Testis (tissue), 2 donors: Measurements from ENCODE around the gene SSBP2.

Experiments
- POLR2A ChIP-seq: fragments of 450-650 bp; IDR thresholded peaks from one replicate; pipeline ENCODE4 v1.6.1; 2017; ENCODE audit warnings: antibody characterized with exemption, mild to moderate bottlenecking, moderate library complexity
- TF ChIP-seq, protein P1 (sequence below), 3 experiments: fragments of 450-650 bp in 2 of 3; fragments of 200-600 bp in 1 of 3; sonication (generic) in 1 of 3; IDR thresholded peaks; one replicate each; pipeline ENCODE4 v1.5.1; 2016 to 2019; ENCODE audit warnings: antibody characterized with exemption in 3 of 3, mild to moderate bottlenecking in 2 of 3, moderate library complexity in 1 of 3

DNA sequence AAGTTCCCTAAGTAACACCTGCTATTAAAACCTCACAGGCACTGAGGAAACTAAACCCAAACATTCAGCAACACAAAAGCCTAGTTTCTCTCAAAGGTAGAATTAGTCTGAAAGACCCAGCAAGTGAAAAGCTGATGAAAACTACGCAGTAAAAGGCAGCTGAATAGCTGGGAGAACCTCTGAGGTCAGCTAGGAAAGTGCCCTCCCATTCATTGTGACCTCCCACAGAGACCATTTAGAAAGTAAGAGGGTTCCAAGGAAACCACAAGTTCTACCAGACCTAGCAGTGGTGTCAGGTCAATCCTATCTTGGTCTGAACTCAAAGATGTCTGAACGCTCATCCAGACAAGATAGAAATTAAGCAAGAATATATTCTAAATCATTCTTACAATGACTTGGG, 144.7 kb downstream of the SSBP2 start:
- TF ChIP-seq, protein P1, sequence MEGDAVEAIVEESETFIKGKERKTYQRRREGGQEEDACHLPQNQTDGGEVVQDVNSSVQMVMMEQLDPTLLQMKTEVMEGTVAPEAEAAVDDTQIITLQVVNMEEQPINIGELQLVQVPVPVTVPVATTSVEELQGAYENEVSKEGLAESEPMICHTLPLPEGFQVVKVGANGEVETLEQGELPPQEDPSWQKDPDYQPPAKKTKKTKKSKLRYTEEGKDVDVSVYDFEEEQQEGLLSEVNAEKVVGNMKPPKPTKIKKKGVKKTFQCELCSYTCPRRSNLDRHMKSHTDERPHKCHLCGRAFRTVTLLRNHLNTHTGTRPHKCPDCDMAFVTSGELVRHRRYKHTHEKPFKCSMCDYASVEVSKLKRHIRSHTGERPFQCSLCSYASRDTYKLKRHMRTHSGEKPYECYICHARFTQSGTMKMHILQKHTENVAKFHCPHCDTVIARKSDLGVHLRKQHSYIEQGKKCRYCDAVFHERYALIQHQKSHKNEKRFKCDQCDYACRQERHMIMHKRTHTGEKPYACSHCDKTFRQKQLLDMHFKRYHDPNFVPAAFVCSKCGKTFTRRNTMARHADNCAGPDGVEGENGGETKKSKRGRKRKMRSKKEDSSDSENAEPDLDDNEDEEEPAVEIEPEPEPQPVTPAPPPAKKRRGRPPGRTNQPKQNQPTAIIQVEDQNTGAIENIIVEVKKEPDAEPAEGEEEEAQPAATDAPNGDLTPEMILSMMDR (IDR thresholded peaks at IDR 0.05): no peak
- no peak for TF ChIP-seq POLR2A
